GM21786 (cell line): ENCODE results near the gene SDSL.

Experiments
- ATAC-seq: cut with Tn5 transposase; IDR thresholded peaks from one replicate; pipeline ENCODE4 v1.9.1; 2021; ENCODE audit not compliant: unreplicated experiment

The SDSL gene

DNA sequence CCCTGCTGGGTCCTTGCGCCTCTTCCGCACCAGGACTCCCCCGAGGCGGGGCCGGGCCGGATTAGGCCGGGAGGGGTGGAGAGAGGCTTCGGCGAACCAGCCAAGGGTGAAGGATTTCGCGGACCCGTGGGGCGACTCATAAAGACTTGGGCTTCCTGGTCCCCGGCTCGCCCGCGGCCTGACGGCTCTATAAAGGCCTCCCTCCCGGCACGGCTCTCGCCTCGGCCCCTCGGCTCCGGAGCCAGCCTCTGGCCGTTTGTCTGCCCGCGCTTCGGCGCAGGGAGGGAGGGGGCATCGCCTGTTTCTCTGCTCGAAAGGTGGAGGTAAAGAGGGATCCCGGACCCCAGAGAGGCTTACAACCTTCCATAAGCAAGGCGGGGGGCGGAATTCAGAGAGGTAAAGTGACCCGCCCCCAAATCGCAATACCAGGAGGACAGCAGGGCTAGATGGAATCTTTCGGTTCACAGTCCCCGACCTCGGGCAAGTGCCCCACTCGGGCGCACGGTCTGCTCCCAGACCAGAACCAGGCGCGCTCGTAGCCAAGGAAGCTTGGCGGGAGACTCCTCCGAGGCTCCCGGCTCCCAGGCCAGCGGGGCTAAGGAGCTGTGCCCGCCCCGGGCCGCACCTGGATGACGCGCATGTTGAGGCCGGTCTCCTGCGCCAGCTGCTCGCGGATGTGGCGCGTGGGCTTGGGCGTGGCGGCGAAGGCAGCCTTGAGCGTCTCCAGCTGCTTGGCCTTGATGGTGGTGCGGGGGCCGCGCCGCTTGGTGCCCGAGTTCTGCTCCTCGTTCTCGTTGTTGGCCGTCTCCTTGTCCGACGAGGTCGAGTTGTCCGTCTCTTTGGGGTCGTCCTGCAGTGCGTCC is 45.6 kb downstream of the SDSL start:
- no peak for ATAC-seq

DNA sequence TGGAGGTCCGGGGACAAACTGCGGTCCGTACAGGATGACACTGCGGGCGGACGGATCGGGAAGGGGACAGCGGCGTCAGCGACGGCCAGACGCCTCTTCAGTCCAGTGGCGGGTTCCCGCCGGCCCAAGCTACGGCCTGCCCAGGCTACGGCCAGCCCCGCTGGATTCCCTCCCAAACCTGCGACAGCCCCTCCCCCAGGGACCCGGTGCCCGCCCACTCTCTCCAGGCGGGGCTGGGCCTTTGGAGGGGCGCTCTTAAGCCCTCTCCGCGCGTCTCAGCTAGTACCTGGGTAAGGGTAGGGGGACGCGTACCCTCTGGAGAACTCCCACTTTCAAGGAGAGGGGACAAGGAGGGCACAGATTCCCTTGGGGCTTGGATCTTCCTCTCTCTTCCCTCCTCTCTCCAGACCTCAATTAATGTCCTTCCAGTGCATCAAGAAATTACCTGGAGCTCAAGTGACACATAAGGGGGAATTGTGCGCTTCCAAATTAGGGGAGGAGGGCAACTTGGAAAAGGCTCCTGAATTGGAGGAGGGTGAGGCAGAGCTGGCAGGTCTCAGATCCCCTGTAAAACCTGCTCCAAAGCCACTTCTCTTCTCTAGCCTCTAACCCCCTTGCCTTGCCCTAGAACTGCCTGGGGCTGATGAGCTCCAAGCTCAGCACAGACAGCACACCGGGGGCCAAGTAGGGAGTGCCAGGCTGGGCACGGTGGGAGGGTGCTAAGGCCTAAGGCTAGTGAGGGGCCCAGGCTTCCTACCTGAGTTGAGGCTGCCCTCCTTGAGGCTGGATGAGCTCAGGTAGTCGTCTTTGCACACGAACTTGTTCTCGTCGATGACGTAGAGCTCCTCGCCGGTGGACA is 46.4 kb downstream of the SDSL start:
- ATAC-seq: no peak

DNA sequence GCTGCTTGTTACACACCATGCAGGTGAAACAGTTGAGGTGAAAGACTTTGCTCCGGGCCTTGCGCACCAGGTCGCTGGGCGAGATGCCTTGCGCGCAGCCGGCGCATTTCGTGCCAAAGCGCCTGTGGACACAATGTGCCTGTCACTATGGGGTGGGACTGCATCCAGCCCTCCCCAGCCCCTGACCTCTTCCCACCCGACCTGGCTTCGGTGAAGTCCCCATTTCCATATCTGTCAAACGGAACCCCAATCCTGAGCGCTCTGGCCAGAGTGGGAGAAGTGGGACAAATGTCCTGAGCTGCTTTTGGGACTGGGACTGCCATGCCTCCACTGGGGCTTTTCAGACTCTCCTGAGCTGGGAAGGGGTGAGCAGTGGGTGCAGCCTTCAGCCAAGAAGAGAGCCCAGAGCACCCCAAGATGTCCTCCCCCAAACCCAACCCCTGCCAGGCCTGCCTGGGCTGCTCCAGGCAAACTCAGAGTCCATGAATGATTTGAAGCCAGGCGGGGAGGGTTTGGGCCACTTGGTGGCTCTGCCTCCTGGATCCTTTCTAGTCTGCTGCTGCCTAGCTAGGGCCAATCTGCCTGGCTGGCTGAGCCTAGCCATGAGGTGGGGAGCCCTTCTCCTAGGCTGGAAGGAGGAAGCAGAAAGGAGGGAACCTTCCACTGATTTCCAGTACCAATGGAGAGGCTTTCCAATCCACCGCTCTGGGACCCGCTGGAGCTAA is 47.2 kb downstream of the SDSL start:
- no peak for ATAC-seq

DNA sequence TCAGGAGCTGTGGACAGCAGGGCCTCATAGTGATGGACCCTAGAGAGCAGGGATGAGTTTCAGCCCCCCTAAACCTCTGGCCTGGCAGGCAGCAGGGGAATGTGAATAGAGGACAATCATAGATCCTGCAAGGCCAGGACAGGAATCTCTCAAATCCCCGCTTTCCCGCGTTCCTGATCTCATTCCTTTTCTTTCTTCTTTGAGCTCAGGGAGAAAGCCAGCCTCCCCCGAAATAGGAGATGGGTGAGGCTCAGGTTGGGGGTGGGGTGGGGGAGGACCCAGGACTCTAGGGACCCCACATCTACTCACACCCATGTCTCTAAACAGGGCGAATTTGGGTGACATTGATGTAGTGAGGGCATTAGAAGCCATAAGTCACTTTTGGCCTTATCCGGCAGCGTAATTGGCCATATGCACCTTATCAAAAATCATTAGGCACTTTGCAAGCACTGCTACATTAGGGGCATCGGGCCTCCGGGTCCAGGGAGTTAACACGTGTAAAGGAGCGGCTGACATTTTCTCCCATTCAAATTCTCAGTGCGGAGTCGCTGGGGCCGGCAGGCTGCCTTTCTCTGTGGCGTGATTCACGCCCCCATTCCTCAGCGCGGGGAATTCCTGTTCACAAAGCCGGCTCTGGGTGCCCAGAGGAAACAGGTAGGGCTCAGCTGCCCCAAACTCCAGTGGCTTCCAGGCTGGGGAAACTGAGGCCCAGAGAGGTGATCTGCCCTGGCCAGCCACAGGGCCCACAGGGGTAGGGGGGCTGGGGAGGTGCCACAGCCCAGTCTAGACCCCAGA is 48.0 kb downstream of the SDSL start:
- ATAC-seq: no peak

DNA sequence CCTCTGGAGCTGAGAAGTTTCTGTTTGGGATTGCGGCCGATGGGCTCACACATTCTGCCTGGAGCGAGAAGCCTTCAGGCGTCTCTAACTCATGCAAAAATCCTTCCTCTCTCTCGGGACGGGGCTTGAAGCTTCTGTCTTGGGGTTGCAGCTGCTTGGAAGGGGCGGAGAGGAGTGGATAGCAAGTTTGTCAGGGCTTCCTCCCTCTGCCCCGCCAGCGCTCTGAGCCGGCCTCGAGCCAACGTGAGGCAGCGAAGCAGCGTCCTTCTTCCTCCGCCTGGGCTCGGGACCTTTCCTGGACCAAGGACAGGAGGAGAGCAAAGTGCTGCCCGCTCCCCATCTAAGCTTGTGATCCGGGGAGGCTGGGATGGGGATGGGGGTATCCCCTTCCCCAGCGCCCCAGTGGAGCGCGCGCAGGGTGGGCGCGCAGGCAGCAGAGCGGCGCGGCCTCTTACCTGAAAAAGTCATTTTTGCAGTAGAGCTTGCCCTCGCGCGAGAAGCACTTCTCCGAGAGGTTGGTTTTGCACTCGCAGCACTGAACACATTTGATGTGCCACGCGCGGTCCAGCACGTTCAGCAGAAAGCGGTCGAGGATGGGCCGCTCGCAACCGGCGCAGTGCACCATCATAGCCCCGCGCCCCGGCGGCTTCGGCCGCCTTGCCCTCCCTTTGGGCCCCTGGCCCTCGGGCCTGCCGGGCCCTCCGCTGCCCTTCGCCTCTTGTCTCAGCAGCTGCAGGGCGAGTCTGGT is 48.9 kb downstream of the SDSL start:
- no peak for ATAC-seq

DNA sequence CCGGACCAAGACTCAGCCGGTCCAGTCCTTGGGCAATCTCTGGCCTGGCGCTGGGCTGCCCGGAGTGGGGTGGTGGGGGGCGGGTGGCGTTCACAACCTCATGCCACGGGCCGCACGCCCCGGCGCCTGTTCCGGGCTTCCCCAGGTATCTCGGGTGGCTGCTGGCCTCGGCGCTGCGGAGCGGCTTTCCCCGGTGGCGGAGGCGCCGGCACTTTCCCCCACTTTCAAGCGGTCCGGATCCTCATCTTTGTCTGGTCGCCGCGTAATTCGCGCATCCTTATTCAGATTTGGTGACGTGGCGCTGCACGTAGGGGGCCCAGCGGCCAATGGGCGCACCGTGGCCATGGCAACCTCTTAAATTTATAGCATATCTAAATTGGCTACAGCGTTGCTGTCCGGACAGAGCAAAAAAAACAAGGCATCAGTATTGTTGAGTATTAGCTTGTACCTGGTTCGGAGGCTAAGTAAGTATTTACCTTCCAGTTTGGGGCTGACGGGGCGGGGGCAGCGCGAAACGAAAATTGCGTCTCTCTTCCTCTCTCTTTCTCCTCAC is 49.5 kb downstream of the SDSL start, which contains the start of gene LHX5:
Gene LHX5, minus strand, starts transcription at position 253 of the 553 bp plus-strand sequence. CDS start 373 bp downstream, outside the sequence.
- no peak for ATAC-seq

DNA sequence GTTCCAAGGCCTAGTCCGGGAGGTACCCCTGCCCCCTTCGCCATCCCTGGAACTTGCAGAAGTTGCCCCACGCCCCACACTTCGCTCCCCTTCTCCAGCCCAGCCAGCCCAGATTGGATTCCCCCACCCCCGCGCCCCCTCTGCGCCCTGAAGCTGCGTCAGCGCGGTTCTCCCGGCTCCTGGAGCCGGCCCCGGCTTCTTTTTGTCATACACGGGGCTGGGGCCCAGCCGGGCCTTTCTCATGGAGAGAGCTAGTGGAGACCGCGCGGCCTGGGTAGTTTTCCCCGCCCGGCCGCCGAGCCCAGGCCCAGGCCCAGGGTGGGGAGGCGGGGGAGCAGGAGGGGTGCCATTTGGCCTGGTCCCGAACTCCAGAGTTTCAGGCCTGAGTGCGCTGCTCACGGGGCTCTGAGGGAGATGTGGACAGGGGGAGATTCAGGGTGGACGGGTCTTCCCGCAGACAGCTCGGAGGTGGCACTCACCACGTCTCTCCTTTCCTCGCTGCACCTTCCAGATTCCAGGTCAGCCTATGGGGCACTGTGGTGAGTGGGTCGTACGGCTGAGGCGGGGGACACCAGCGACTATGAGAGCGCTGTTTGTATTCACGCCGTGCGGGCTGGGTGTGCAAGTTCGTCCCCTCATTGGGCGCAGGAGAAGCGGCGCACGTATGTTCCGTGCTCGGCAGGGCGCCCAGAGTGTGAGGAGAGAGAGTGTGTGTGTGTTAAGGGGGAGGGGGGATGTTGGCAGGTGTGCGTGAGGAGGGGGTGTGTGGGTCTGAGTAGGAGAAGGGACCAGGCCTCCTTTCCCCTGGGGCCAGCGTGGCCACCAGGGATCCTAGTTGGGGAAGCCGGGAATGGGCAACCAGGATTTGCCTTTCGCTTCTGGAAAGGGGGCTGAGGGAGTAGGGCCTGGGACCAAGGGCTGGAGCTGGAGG is 50.3 kb downstream of the SDSL start:
- ATAC-seq: no peak

DNA sequence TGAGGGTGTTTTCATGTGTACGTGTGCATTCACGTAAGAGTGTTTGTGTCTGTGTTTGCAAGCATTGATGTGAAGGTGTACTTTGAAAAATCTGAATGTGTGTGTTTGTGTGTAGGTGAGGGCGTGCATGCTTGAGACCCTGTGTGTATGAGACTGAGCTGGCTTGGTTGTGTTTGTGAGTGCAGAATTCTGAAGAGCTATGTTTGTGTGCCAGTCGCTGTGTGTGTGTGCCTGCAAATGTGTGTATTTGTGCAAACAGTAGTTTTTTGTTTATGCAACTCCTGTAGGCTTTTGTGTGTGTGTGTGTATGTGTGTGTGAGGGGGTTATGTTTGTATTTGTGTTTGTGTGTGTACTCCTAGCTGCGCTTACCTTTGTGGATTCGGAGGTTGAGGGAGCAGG is 51.2 kb downstream of the SDSL start:
- no peak for ATAC-seq

DNA sequence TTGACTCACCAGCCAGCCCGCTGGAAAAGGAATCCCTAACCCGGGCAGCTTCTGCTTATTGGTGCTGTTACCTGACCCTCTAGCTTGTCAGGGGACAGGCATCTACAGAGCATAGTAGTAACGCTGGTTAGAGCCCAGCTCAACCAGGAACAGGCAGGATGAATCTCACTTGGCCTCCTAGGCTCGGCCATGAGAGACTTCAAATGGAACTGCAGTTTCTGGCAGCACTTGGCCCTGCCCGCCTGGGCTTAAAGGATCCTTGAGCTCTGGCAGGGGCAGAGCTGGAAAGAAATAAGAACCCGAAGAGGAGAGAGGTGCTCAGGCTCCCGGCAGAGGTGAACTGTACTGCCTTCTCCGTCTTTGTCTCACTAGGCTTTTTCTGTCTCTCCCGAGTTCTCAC is 51.8 kb downstream of the SDSL start:
- no peak for ATAC-seq

DNA sequence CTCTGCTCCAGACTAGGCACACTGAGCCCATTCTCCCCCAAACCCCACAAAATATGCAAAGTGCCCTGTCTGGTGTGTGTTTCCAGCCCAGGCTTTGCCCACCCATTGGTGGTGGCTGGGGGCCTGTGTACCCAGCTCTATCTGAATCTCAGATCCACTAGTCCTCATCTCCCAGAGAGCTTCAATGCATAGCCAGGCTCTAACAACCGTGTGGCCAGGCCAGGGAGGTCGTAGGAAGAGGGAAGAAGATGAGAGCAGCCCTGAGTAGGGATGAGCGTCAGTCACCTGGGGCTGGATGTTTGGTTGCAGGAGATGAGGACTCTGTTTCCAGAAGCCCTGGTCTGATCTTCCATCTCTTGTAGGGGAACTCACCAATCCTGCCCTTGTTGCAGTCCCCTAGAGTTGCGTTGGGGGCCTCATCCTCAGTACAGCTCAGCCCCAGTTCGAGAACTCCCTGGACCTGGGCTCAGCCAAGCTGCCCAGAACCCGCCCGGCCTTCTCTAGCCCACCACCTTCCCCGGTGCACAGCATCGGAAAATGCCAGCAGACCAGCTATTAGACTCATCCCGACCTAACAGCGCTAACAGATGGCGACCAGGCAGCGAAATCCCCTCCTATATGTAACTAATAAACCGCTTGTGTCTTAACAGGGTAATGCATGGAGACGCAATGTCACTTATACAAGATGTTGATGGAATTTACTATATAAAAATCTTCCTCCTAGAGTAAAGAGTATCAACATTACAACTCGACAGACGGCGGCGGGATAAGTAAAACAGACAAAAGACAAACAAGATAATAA is 52.7 kb downstream of the SDSL start:
- no peak for ATAC-seq

DNA sequence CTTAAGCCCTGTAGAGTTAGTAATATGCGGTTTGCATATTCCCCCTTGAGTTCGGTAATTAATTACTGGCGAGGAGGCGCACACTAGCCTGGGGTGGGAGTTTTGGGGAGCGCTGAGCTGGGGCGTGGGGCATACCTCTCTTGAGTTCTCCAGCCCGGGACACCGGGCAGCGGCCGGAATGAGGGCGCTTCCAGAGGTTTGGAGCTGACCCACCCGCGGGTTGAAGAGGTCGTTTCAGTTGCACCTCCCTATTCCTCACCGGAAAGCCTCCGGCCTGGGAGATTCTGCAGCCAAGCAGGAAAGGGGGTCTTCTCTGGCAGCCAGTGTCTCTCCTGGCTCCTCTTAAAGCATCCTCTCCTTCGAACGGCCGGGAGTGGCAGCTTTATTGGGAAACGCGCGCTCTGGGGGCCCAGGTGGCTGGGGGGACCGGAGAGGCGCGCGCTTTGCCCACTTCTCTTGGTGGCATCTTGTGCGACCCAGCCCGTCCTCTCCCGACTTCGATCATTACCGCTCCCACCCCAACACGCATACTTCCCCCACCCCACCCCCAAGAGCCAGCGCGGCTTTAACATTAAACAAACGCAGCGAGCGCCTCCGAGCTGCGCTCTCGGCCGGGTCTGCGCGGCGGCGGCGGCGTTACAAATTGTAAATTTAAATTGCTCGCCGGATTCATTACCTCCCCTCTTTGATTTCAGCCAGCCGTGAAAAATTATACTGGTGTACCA is 53.4 kb downstream of the SDSL start:
- no peak for ATAC-seq

DNA sequence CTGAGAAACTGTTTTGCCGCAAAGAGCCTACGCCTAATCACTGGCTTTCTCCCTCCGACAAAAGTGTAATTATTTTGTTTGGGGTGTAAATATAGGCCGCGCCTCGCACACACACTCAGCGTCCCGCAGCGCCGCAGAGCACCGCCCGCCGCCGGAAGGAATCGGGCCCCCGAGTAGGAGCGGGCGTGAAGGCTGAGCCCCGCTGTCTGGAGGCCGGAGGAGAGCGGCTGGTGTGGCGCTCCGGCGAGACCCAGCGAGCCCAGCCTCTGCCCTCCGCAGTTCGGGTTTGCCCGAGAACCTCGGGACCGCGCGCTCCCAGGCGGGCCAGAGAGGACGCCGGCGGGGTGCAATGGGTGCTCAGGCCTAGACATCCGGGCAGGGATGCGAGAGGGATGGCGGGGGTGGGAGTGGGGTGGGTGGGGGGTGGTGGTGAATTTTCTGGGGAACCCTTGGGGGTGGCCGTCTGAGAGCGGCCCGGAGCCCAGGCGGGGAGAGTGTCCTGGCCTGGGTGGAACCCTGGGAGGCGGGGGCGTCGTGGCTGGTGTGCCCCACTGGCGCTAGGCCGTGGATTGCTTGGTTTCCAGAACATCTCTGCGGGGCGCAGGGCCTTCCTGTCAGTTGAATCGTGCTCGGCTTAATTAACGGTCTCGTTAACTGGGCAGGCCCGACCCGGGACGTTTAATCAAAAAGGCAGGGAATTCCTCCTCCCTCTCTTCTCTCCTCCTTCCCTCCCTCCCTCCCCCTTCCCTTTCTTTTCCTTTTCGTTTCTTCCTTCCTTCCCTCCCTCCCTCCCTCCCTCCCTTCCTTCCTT is 54.2 kb downstream of the SDSL start:
- ATAC-seq: no peak

DNA sequence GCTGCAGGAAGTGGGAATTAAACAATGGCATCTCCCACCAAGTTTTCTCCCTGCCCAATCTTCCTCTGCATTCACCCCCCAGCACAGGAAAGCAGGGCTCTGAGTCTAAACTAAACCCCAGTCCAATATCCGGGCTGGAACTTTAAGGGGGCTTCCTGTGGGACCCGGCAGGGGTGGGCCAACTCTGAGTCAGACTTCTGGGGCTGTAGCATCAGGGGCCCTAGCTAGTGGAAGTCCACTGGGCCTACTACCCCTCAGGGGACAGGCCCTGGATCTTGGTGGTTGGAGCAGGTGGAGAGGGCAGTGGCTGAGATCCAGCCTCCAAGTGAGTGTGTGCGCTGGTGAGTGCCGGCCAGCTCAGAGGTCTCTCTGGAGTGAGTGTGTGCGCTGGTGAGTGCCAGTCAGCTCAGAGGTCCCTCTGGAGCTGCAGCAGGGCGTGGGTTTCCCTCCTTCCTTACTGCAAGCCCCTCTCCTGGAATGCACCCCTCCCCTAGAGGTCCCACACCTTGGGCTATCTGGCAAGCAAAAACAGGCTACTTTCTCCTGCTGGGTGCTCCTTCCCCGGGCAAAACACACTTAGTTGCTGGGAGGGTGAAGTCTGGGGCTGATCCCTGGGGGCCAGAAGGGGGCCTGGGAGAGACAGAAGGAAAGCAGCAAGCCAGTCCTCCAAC is 55.1 kb downstream of the SDSL start:
- no peak for ATAC-seq

DNA sequence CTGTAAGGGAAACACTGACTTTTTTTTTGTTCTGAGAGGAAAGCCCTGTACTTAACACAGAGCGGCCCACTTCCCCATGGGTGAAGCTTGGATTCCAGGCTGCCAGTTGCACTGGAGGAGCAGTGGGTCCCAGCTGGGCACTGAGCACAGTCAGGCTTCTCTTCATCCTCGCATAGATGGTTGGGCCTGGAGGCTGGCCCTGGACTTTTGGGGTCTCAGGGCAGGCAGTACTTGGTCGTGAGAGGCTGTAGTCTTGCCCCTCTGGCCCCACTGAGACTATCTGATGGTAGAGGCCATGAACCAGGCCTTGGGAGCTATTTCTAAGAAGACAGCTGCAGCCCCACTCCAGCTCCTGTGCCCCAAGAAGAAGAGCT is 55.6 kb downstream of the SDSL start:
- no peak for ATAC-seq

DNA sequence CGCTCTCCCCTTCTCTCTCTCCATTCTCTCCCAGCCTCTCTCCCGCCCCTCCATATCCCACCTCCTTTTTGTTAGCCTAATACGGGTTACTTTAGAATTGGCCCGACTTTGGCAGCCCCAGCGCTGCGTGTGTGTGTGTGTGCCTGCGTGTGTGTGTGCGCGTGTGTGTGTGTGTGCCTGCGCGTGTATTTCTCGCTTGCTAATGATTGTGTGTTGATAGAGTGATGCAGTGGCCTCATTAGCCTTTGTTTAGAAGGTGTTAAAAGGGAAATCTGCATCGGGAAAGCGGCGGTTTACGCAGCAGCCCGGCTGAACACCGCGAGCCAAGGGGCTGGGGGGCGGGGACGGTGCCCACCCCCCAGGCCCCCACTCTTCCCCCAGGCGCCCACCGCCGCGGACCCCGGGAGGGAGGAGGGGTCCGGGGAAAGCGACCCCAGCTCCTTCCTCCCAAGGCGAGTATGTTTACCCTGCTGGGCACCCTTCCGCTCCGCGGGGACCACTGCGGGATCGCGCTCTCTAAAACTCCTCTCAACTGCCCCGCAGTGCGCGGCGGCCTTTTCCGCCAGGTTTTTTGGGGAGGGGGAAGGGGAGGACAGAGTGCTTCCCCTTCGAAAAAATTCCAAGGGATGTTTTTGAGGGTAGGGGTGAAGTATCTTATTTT is 56.3 kb downstream of the SDSL start:
- ATAC-seq: no peak
